Measurements from ENCODE around the gene CUL7.
A peak's percentile ranks its signal among the peaks of the same experiment; 100 is the strongest.

The CUL7 gene

DNA sequence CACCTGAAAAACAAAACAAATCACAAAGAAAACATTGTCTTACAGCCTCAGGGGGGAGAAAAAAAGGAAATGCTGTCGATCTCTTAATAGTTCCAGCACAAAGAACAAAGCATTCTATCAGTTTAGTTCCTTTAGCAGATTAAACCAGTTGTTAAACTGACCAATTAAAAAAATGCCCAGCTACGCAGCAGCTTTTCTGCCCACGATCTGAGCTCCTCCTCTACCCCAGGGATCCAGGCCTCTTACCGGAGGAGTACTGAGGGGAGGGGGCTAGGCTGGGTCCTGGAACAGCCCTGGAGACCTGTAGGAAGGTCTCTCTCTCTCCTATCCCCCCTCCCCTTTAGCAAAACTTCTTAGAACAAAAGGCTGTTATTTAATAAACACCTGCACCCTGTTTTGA, 35.8 kb upstream of the CUL7 start:
- no peak for DNase-seq (ENCODE audit: low spot score)
- H2BK12ac ChIP-seq (ENCODE audit: low read length): no peak overlapping the region
- no peak overlapping the region for H2AFZ ChIP-seq (ENCODE audit: low read length)
- H3K4me1 ChIP-seq (ENCODE audit: control insufficient read depth in 2 of 2, insufficient read depth in 1 of 2, low read depth in 1 of 2, low read length in 2 of 2): peaks cover 30 to 36% of the 10 kb centered on the region in 2 donors
- H4K91ac ChIP-seq (ENCODE audit: low read depth, low read length, poor library complexity): no peak overlapping the region
- no peak overlapping the region for H3K4me3 ChIP-seq (ENCODE audit: low read length in 2 of 2)
- H2BK120ac ChIP-seq (ENCODE audit: low read depth, low read length): no peak overlapping the region
- H3K9ac ChIP-seq (ENCODE audit: low read depth, low read length, poor library complexity): no peak overlapping the region
- peaks cover 4% of the 10 kb centered on the region for H3K79me1 ChIP-seq (ENCODE audit: low read depth, low read length)
- WGBS, 2 donors (ENCODE audit: extremely low coverage in 2 of 2, insufficient read length in 2 of 2, insufficient replicate concordance in 1 of 2): no CpG with 5 or more reads among the region's 4 CpGs
- H3K23ac ChIP-seq (ENCODE audit: low read depth, low read length, poor library complexity): no peak overlapping the region
- peak overlapping the region; percentile 53 for H3K18ac ChIP-seq (ENCODE audit: low read length)
- H3K36me3 ChIP-seq (replicated peaks in 1 of 2; ENCODE audit: control insufficient read depth in 2 of 2, insufficient read depth in 2 of 2, low read length in 2 of 2): no peaks in the 10 kb centered on the region
- no peak overlapping the region for H3K4ac ChIP-seq (ENCODE audit: low read length)
- no peaks in the 10 kb centered on the region for H3K27me3 ChIP-seq (ENCODE audit: control insufficient read depth in 3 of 3, insufficient read depth in 3 of 3, low read depth in 1 of 3, low read length in 3 of 3)
- no peak overlapping the region for H2AK5ac ChIP-seq (ENCODE audit: low read depth, low read length)
- H2BK5ac ChIP-seq (ENCODE audit: low read length): no peak overlapping the region
- no peaks in the 10 kb centered on the region for H3K9me3 ChIP-seq (replicated peaks in 1 of 2; ENCODE audit: control insufficient read depth in 2 of 2, insufficient read depth in 1 of 2, low read depth in 1 of 2, low read length in 2 of 2)
- no peak overlapping the region for H2BK15ac ChIP-seq (ENCODE audit: low read length)
- H4K8ac ChIP-seq (ENCODE audit: low read depth, low read length): no peak overlapping the region
- no peak overlapping the region for H3K14ac ChIP-seq (ENCODE audit: low read length)
- H3K4me2 ChIP-seq (ENCODE audit: insufficient read depth, low read length, poor library complexity, severe bottlenecking): no peak overlapping the region
- H3K27ac ChIP-seq (replicated peaks; ENCODE audit: low read length): peak overlapping the region; percentile 23

DNA sequence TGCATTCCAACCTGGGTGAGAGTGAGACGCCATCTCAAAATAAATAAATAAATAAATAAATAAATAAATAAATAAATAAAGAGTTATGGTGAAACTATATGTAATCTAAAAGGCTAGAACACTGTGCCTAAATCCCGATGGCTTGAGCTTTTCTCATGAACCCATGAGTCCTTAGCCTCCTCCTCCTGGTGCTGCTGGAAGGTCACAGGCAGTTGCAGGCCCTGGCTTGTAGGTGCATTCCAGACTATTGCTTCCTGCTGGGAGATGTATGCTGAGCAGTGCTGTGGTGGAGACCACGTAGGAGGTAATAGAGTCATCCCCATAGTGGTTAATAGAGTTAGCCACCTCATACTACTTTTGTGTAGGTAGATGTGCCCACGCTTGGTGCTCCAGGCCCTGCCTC, 35.0 kb upstream of the CUL7 start:
- no peak overlapping the region for H3K27ac ChIP-seq (replicated peaks; ENCODE audit: low read length)
- H4K91ac ChIP-seq (ENCODE audit: low read depth, low read length, poor library complexity): no peak overlapping the region
- H2AK5ac ChIP-seq (ENCODE audit: low read depth, low read length): peak overlapping the region; percentile 6
- H2BK12ac ChIP-seq (ENCODE audit: low read length): no peak overlapping the region
- peak overlapping the region; percentile 39 for H3K14ac ChIP-seq (ENCODE audit: low read length)
- no peaks in the 10 kb centered on the region for H3K9me3 ChIP-seq (replicated peaks in 1 of 2; ENCODE audit: control insufficient read depth in 2 of 2, insufficient read depth in 1 of 2, low read depth in 1 of 2, low read length in 2 of 2)
- H3K79me1 ChIP-seq (ENCODE audit: low read depth, low read length): peaks cover 4% of the 10 kb centered on the region
- no peak overlapping the region for H3K4ac ChIP-seq (ENCODE audit: low read length)
- H3K23ac ChIP-seq (ENCODE audit: low read depth, low read length, poor library complexity): no peak overlapping the region
- no peak overlapping the region for H2BK5ac ChIP-seq (ENCODE audit: low read length)
- no peak overlapping the region for H3K9ac ChIP-seq (ENCODE audit: low read depth, low read length, poor library complexity)
- H2BK15ac ChIP-seq (ENCODE audit: low read length): no peak overlapping the region
- H3K36me3 ChIP-seq (replicated peaks in 1 of 2; ENCODE audit: control insufficient read depth in 2 of 2, insufficient read depth in 2 of 2, low read length in 2 of 2): no peaks in the 10 kb centered on the region
- H4K8ac ChIP-seq (ENCODE audit: low read depth, low read length): no peak overlapping the region
- H2BK120ac ChIP-seq (ENCODE audit: low read depth, low read length): no peak overlapping the region
- no peak overlapping the region for H3K4me2 ChIP-seq (ENCODE audit: insufficient read depth, low read length, poor library complexity, severe bottlenecking)
- no peak for DNase-seq (ENCODE audit: low spot score)
- no CpG with 5 or more reads among the region's 4 CpGs for WGBS, 2 donors (ENCODE audit: extremely low coverage in 2 of 2, insufficient read length in 2 of 2, insufficient replicate concordance in 1 of 2)
- no peak overlapping the region for H2AFZ ChIP-seq (ENCODE audit: low read length)
- H3K4me3 ChIP-seq (ENCODE audit: low read length in 2 of 2): no peak overlapping the region
- no peak overlapping the region for H3K18ac ChIP-seq (ENCODE audit: low read length)
- H3K4me1 ChIP-seq (ENCODE audit: control insufficient read depth in 2 of 2, insufficient read depth in 1 of 2, low read depth in 1 of 2, low read length in 2 of 2): peaks cover 29 to 33% of the 10 kb centered on the region in 2 donors
- no peaks in the 10 kb centered on the region for H3K27me3 ChIP-seq (ENCODE audit: control insufficient read depth in 3 of 3, insufficient read depth in 3 of 3, low read depth in 1 of 3, low read length in 3 of 3)

DNA sequence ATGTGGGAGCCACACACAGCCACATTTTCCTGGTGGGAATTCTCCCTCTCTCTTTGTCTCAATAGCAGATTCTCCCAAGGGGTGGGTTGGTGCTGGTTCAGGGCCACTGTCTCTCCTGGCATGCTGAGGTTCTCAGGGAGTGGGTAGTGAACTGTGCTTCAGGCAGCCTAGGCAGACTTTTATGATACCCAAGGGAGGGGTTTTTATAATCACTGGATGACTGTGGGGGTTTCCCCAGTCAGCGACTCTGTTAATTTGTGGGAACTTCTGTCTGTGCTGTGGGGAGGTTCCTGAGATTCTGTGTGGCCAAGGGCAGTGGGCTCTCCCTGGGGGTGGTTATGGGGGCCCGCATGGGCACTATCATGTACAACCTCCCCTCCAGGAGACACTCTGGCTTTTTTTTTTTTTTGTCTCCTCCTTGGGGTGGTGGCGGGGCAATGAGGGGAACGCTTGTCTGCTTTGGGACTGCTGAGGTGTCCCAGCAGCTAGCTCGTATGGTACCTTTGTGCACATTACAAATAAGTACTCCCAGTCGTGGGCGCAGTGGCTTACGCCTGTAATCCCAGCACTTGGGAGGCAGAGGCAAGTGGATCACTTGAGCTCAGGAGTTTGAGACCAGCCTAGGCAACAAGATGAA, 32.5 kb upstream of the CUL7 start:
- no peak overlapping the region for H3K27ac ChIP-seq (replicated peaks; ENCODE audit: low read length)
- no peak overlapping the region for H3K23ac ChIP-seq (ENCODE audit: low read depth, low read length, poor library complexity)
- no peak overlapping the region for H3K4me3 ChIP-seq (ENCODE audit: low read length in 2 of 2)
- peaks cover 6% of the 10 kb centered on the region for H3K79me1 ChIP-seq (ENCODE audit: low read depth, low read length)
- H2AFZ ChIP-seq (ENCODE audit: low read length): no peak overlapping the region
- H2AK5ac ChIP-seq (ENCODE audit: low read depth, low read length): no peak overlapping the region
- H2BK12ac ChIP-seq (ENCODE audit: low read length): no peak overlapping the region
- H3K14ac ChIP-seq (ENCODE audit: low read length): no peak overlapping the region
- no peak for DNase-seq (ENCODE audit: low spot score)
- no peak overlapping the region for H3K4me2 ChIP-seq (ENCODE audit: insufficient read depth, low read length, poor library complexity, severe bottlenecking)
- no peaks in the 10 kb centered on the region for H3K9me3 ChIP-seq (replicated peaks in 1 of 2; ENCODE audit: control insufficient read depth in 2 of 2, insufficient read depth in 1 of 2, low read depth in 1 of 2, low read length in 2 of 2)
- no peak overlapping the region for H2BK120ac ChIP-seq (ENCODE audit: low read depth, low read length)
- peaks cover 24 to 25% of the 10 kb centered on the region in 2 donors for H3K4me1 ChIP-seq (ENCODE audit: control insufficient read depth in 2 of 2, insufficient read depth in 1 of 2, low read depth in 1 of 2, low read length in 2 of 2)
- H3K9ac ChIP-seq (ENCODE audit: low read depth, low read length, poor library complexity): peak overlapping the region; percentile 13
- H4K8ac ChIP-seq (ENCODE audit: low read depth, low read length): no peak overlapping the region
- no peaks in the 10 kb centered on the region for H3K36me3 ChIP-seq (replicated peaks in 1 of 2; ENCODE audit: control insufficient read depth in 2 of 2, insufficient read depth in 2 of 2, low read length in 2 of 2)
- H2BK5ac ChIP-seq (ENCODE audit: low read length): no peak overlapping the region
- no CpG with 5 or more reads among the region's 8 CpGs for WGBS, 2 donors (ENCODE audit: extremely low coverage in 2 of 2, insufficient read length in 2 of 2, insufficient replicate concordance in 1 of 2)
- H3K18ac ChIP-seq (ENCODE audit: low read length): no peak overlapping the region
- H3K4ac ChIP-seq (ENCODE audit: low read length): no peak overlapping the region
- no peak overlapping the region for H4K91ac ChIP-seq (ENCODE audit: low read depth, low read length, poor library complexity)
- no peak overlapping the region for H2BK15ac ChIP-seq (ENCODE audit: low read length)
- H3K27me3 ChIP-seq (ENCODE audit: control insufficient read depth in 3 of 3, insufficient read depth in 3 of 3, low read depth in 1 of 3, low read length in 3 of 3): no peaks in the 10 kb centered on the region

DNA sequence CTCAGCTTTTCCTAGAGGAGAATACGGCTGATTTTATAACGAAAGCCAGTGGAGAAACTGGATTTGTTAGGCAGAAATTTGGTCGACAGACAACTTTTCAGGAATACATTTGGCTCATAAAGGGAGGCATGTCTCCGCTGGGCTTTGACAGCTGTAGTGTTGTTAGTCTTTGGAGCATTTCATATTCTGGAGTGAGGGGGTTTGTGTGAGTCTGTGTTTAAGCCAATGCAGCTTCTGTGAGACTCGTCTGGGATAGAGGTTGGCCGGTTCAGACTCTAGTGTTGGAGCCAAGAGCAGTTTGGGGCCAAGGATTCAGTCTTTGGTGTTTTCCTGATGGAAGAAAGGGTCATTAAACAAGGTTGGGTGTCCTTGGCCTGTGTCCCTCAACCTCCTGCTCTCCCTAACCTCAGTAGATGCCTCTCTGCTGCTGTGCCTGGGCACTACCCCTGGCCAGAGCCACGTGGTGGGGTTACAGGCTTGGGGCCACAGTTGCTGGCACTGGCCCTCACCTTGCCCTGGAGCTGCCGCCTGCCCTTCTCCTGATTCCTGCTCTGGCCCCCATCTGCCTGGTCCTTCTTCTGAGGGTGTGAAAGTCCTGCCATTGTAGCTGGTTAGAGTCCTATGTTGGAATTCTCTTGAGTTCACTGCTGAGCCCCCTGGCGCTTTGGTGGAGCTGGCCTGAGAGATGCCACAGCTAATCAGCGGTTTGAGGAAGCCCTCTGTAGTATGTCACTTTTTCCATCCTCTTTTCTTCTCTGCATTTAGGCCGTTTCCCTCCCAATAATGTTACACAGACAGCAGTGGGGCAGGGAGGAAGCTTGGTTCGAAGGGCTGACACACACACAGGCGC, 29.4 kb upstream of the CUL7 start:
- H4K8ac ChIP-seq (ENCODE audit: low read depth, low read length): no peak overlapping the region
- WGBS, 2 donors (ENCODE audit: extremely low coverage in 2 of 2, insufficient read length in 2 of 2, insufficient replicate concordance in 1 of 2): no CpG with 5 or more reads among the region's 13 CpGs
- H3K79me1 ChIP-seq (ENCODE audit: low read depth, low read length): peaks cover 3% of the 10 kb centered on the region
- H3K9ac ChIP-seq (ENCODE audit: low read depth, low read length, poor library complexity): no peak overlapping the region
- H2BK12ac ChIP-seq (ENCODE audit: low read length): no peak overlapping the region
- H3K23ac ChIP-seq (ENCODE audit: low read depth, low read length, poor library complexity): peak overlapping the region; percentile 90
- H3K9me3 ChIP-seq (replicated peaks in 1 of 2; ENCODE audit: control insufficient read depth in 2 of 2, insufficient read depth in 1 of 2, low read depth in 1 of 2, low read length in 2 of 2): no peaks in the 10 kb centered on the region
- H3K18ac ChIP-seq (ENCODE audit: low read length): no peak overlapping the region
- H3K4me3 ChIP-seq (ENCODE audit: low read length in 2 of 2): no peak overlapping the region
- no peak overlapping the region for H3K14ac ChIP-seq (ENCODE audit: low read length)
- H3K27ac ChIP-seq (replicated peaks; ENCODE audit: low read length): no peak overlapping the region
- H3K36me3 ChIP-seq (replicated peaks in 1 of 2; ENCODE audit: control insufficient read depth in 2 of 2, insufficient read depth in 2 of 2, low read length in 2 of 2): no peaks in the 10 kb centered on the region
- H2BK5ac ChIP-seq (ENCODE audit: low read length): no peak overlapping the region
- H3K4ac ChIP-seq (ENCODE audit: low read length): no peak overlapping the region
- H2BK120ac ChIP-seq (ENCODE audit: low read depth, low read length): no peak overlapping the region
- no peak for DNase-seq (ENCODE audit: low spot score)
- no peak overlapping the region for H2AFZ ChIP-seq (ENCODE audit: low read length)
- H3K4me2 ChIP-seq (ENCODE audit: insufficient read depth, low read length, poor library complexity, severe bottlenecking): no peak overlapping the region
- H2AK5ac ChIP-seq (ENCODE audit: low read depth, low read length): no peak overlapping the region
- no peak overlapping the region for H2BK15ac ChIP-seq (ENCODE audit: low read length)
- no peaks in the 10 kb centered on the region for H3K27me3 ChIP-seq (ENCODE audit: control insufficient read depth in 3 of 3, insufficient read depth in 3 of 3, low read depth in 1 of 3, low read length in 3 of 3)
- H4K91ac ChIP-seq (ENCODE audit: low read depth, low read length, poor library complexity): no peak overlapping the region
- peaks cover 0 to 4% of the 10 kb centered on the region in 2 donors for H3K4me1 ChIP-seq (ENCODE audit: control insufficient read depth in 2 of 2, insufficient read depth in 1 of 2, low read depth in 1 of 2, low read length in 2 of 2)

Data from neuronal stem cell (in vitro differentiated cells).